Endothelial cell (in vitro differentiated cells): Measurements from ENCODE around the gene GAN. TPM values are rescaled to one million over a fixed set of nuclear protein-coding genes. Genes with fewer than 3 reads are reported as not detected.

ENCODE experiments used
- DNase-seq: peaks from one replicate; pipeline ENCODE4 v3.0.0; 2021; ENCODE audit warnings: low spot score
- H3K27ac Mint-ChIP-seq: one replicate; pipeline ENCODE4 v1.8.0; 2021; ENCODE audit warnings: mixed read lengths, inconsistent platforms; ENCODE audit not compliant: unreplicated experiment
- H3K27me3 Mint-ChIP-seq: one replicate; pipeline ENCODE4 v1.8.0; 2021; ENCODE audit warnings: mild to moderate bottlenecking, moderate library complexity, mixed read lengths, inconsistent platforms; ENCODE audit not compliant: unreplicated experiment
- H3K36me3 Mint-ChIP-seq: one replicate; pipeline ENCODE4 v1.8.0; 2021; ENCODE audit warnings: mild to moderate bottlenecking, low read depth, mixed read lengths, inconsistent platforms; ENCODE audit not compliant: unreplicated experiment
- H3K4me1 Mint-ChIP-seq: one replicate; pipeline ENCODE4 v1.8.0; 2021; ENCODE audit warnings: mild to moderate bottlenecking, mixed read lengths, inconsistent platforms; ENCODE audit not compliant: unreplicated experiment
- H3K4me3 Mint-ChIP-seq: one replicate; pipeline ENCODE4 v1.8.0; 2021; ENCODE audit warnings: mild to moderate bottlenecking, mixed read lengths, inconsistent platforms; ENCODE audit not compliant: unreplicated experiment
- H3K9me3 Mint-ChIP-seq: one replicate; pipeline ENCODE4 v1.8.0; 2021; ENCODE audit warnings: mixed read lengths, inconsistent platforms; ENCODE audit not compliant: unreplicated experiment
- total RNA-seq: library from RNA; stranded (reverse); fragmentation: NEBNext Ultra II Directional; extraction: Animal tissue kit (Norgen Biotek cat#: 25700); gene quantifications from one replicate; pipeline ENCODE4 v1.2.1, GENCODE V29; 2021; ENCODE audit not compliant: unreplicated experiment
- TF ChIP-seq, protein P1 (sequence below): fragments of 200-600 bp; sonication (generic); IDR thresholded peaks from one replicate; pipeline ENCODE4 v1.5.0; 2021; ENCODE audit warnings: antibody characterized with exemption; ENCODE audit not compliant: unreplicated experiment

Gene GAN
- total RNA-seq, 1 donor from 2014 or later: 24.2 TPM

DNA sequence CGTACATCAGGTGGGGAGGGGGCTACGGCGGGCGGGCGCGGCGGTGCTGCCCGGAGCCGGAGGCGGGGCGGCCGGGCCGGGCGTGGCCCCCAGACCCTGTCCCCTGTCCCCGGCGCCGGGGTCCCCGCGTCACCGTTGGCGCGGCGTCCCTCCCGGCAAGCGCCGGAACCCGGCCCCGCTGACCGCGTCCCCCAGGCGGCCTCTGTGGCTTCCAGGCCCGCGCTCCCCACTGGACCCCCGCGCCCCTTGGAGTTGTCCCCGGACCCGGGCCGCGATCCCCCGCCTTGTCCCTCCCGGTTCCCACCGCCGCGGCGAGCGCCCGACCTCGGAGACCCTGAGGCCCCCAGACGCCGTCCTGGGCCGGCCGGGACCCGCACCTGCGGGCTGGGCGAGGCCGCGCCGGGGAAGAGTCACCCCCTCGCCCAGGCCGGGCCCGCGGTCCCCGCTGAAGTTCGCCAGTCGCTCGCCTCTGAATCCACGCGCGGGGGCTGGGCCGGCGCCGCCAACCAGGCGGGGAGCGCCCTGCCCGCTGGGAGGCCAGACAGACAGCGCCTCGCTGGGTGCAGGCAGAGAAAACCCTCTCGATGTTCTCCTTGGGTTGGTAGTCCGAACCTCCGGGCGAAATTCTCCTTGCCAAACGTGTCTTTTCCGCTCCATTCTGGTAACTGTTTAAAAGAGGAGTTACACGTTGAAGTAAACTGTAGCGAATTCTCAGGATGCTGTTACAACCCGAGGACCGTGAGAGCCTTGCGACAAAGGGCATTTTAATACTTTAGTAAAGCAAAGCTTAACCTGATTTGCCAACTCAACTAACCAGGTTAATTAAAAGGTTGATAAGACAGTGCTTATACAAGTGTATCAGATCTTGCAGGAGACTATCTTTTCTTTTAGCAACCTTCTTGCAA lies 761 bp downstream of the GAN start:
- no peaks in the 10 kb centered on the region for H3K9me3 Mint-ChIP-seq
- peak; percentile 51 for DNase-seq

DNA sequence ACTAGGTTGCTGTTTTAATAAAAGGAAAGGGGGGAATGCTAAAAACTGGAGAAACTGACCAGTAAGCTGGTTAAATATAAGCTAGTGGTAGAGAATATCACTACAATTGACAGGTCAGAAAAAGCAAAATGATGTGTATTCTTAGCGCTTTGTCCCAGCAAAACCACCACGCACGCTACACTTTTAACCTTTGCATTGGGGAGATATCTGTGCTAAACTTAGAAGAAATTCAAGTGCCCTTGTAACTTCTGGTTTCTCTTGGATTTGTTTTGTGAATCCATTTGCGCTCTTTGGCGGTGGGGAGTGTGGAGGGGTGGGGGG lies 1.4 kb downstream of the GAN start:
- peak overlapping the region; percentile 94 for H3K4me3 Mint-ChIP-seq
- no peak for DNase-seq
- H3K27me3 Mint-ChIP-seq: peaks cover 2% of the 10 kb centered on the region
- H3K4me1 Mint-ChIP-seq: peaks cover 17% of the 10 kb centered on the region
- H3K9me3 Mint-ChIP-seq: no peaks in the 10 kb centered on the region
- H3K36me3 Mint-ChIP-seq: no peaks in the 10 kb centered on the region
- TF ChIP-seq, protein P1, sequence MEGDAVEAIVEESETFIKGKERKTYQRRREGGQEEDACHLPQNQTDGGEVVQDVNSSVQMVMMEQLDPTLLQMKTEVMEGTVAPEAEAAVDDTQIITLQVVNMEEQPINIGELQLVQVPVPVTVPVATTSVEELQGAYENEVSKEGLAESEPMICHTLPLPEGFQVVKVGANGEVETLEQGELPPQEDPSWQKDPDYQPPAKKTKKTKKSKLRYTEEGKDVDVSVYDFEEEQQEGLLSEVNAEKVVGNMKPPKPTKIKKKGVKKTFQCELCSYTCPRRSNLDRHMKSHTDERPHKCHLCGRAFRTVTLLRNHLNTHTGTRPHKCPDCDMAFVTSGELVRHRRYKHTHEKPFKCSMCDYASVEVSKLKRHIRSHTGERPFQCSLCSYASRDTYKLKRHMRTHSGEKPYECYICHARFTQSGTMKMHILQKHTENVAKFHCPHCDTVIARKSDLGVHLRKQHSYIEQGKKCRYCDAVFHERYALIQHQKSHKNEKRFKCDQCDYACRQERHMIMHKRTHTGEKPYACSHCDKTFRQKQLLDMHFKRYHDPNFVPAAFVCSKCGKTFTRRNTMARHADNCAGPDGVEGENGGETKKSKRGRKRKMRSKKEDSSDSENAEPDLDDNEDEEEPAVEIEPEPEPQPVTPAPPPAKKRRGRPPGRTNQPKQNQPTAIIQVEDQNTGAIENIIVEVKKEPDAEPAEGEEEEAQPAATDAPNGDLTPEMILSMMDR: no peak
- H3K27ac Mint-ChIP-seq: no peak overlapping the region

More for the DNA sequence above, 761 bp downstream of the GAN start:
- Mint-ChIP-seq H3K27ac (no peak overlapping the region), H3K4me3 (peak overlapping the region; percentile 98), H3K4me1 (peaks cover 17% of the 10 kb centered on the region), H3K36me3 (no peaks in the 10 kb centered on the region), H3K27me3 (peaks cover 2% of the 10 kb centered on the region)
- TF ChIP-seq, protein P1: no peak

DNA sequence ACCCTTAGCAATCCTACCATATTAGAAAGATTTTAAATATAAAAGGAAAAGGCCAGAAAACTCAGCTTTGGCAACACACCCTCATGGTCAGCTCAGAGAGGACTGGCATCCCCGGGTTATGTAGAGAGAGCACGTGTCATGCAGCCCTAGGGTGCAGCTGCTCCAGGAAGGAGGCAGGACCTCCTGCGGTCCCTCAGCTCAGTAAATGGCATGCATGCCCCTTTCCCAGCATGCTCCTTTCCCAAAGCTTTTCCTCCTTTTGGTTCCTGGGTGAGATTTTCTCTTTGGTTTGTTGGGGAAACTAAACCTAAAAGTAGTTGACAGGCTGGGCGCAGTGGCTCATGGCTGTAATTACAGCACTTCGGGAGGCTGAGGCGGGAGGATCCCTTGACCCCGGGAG lies 3.9 kb downstream of the GAN start:
- H3K4me1 Mint-ChIP-seq: peaks cover 11% of the 10 kb centered on the region
- H3K27ac Mint-ChIP-seq: no peak overlapping the region
- no peak for DNase-seq

DNA sequence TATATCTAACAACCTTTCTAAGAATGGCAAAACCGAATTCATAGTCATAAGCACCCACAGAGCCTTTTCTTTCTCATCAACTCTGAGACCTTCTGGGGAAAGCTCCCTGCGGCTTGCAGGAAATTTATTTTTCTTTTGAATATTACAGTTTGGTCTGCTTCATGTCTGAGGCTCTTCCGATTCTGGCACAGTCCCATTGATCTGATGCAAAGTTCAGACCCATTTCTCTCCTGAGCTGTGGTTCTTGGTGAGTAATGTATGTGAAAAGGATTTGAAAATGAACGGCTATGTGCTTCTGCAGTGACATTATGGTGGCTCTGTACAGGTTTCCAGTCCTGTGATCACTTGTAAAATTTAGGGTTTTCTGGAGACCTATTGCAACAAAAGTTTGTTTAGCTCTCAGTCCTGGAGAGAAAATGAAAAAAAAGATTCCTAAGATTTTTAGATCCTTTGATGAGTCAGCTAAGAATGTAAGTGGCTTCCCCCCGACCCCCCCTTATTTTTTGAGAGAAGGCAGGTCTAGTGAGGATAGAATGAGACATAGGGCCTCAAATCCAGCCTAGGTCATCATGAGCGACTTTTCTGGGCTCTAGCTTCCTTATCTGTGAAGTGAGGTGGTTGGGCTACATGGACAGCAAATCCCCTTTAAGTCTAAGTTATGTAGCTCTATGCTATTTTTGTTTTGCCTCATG lies 4.6 kb downstream of the GAN start:
- Mint-ChIP-seq H3K27me3 (peaks cover 2% of the 10 kb centered on the region), H3K9me3 (no peaks in the 10 kb centered on the region), H3K4me3 (no peak overlapping the region), H3K27ac (no peak overlapping the region), H3K4me1 (peaks cover 5% of the 10 kb centered on the region), H3K36me3 (peaks cover 4% of the 10 kb centered on the region)
- TF ChIP-seq, protein P1: no peak
- no peak for DNase-seq

More for the DNA sequence above, 3.9 kb downstream of the GAN start:
- Mint-ChIP-seq H3K36me3 (no peaks in the 10 kb centered on the region), H3K4me3 (no peak overlapping the region), H3K9me3 (no peaks in the 10 kb centered on the region), H3K27me3 (peaks cover 2% of the 10 kb centered on the region)
- TF ChIP-seq, protein P1: no peak

DNA sequence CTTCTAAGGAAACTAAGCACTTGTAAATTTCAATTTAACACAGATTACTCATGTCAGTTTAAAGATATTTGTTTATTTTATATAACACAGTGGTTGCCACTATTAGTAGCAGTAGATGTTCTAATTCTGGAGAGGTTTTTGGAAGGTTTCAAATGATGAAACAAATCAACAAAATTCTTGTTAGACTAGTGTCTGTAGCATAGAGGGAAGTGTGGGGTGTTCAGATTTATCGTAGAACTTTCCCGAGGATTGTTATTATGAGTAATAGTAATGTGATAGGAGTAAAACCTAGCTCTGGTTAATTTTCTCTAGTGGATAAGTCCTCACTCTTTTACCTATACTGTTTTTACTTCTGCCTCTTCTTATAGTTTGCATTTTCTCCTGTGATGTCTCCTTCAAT lies 6.3 kb downstream of the GAN start:
- Mint-ChIP-seq H3K36me3 (peaks cover 7% of the 10 kb centered on the region), H3K4me1 (peaks cover 2% of the 10 kb centered on the region), H3K4me3 (no peak overlapping the region), H3K9me3 (no peaks in the 10 kb centered on the region), H3K27me3 (no peaks in the 10 kb centered on the region), H3K27ac (no peak overlapping the region)
- no peak for DNase-seq
- TF ChIP-seq, protein P1: no peak
